Suppressor macrophage (primary cell): ENCODE data around the gene CDH23.
"Not testable (repeated sequence)": the region's sequence is repeated elsewhere in the genome, so short reads cannot be mapped to it uniquely, and the experiment has no call there.

Experiments
- DNase-seq, 4 experiments: peaks; one replicate each; pipeline ENCODE4 v3.0.0-alpha.2; 2020 to 2022
- total RNA-seq, 17 experiments: gene quantifications; one replicate each; lab custom pipeline; 2026; ENCODE audit warnings: mixed read lengths in 6 of 17, inconsistent platforms in 3 of 17; lab: John Stamatoyannopoulos, UW

The CDH23 gene
- total RNA-seq, result 100 to 315 (median 168) reads per million in 17 experiments

DNA sequence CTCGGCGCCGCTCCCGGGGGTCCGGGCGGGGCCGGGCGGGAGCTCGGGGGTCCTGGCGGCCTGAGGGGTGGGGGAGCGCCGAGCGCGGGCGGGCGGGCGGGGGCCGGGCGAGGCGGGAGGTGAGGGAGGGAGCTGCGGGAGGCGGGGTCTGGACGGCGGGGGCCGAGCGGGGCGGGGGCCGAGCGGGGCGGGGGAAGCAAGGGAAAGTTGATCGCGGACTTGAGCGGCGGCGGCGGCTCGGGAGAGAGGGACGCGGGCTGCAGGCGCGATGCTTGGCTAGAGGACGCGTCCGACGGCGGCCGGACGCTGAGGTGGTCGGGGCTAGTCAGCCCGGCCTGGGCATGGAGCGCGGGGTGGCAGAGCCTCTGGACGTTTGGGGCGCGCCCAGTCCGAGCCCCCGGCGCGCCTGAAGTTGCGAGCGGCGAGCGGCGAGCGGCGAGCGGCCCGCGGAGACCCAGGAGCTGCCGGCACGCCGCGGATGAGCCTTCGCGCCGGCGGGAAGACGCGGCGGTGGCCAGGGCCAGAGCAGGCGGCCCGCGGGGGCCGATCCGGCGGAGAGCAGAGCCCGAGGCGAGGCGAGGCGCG is at the start of gene CDH23:
Gene CDH23, plus strand, starts transcription at position 210 of the 585 bp plus-strand sequence. CDS start 42,912 bp downstream, outside the sequence.
- peak in 3 of 4 experiments; percentile 22 to 73 (median 71) for DNase-seq

- no peak for DNase-seq
These were observed 48.9 kb upstream of the CDH23 start for GRCh38 chr10:71347587-71348395.

DNA sequence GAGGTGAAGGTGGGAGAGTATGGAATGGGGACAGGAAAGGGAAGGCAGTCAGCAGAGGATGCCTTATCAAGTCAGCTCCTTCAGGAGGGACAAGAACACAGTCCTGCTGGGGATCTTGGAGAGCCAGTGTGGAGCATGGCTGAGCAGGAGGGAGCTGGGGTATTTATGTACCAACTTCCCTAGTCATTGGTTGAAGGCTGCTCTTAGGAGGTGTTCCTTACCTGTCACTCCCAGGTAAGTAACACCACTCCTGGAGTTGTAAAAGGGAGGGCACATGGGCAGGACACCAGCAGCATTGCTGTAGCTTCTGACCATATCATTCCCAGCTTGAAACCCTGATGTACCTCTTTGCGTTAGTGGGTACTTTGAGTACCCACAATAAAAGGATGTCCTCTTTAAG is 47.9 kb upstream of the CDH23 start:
- no peak for DNase-seq

DNA sequence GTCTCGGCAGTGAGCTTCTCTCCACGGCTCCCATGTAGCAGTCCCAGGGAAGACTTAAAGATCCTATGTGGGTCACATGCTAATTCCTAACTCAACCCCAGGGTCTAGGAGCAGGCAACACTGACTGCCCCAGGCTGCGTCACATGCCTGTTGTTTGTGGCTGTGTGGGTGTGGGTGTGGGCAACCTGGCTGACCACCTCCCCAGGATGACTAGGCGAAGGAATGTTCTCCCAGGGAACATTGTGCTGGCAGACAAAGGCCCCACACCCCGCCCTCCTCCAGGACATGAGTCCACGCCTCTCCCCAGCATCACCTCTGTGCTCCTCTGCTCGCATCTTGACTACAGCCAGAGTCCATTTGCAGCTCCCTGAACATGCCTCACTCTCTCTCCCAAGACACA is 47.3 kb upstream of the CDH23 start:
- DNase-seq, result peak in 3 of 4 experiments; percentile 41 to 67 (median 56)

- no peak for DNase-seq
These were observed 45.6 kb upstream of the CDH23 start for GRCh38 chr10:71351087-71351486.

GRCh38 chr10:71351628-71352319 is 44.9 kb upstream of the CDH23 start:
- DNase-seq, result peak in 3 of 4 experiments; percentile 55 to 68 (median 68)

DNA sequence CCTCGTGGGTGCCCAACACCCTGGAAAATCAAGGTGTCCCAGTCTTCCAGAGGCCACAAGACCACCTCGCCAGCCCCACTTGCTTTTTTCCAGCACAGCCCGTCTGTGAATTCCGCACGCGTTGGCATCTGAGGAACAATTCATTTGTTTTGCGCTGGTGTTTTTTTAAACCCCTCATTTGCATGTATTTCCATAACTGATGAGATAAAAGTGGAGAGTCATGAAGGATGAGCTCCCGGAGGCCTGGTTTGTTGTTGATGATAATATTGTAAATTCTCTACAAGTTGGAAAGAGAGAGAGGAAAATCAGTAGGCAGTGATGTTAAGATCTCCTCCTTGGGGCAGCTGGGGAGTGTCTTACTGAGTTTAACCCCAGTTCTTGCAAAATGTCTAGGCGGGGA is 43.1 kb upstream of the CDH23 start:
- DNase-seq, result no peak

DNA sequence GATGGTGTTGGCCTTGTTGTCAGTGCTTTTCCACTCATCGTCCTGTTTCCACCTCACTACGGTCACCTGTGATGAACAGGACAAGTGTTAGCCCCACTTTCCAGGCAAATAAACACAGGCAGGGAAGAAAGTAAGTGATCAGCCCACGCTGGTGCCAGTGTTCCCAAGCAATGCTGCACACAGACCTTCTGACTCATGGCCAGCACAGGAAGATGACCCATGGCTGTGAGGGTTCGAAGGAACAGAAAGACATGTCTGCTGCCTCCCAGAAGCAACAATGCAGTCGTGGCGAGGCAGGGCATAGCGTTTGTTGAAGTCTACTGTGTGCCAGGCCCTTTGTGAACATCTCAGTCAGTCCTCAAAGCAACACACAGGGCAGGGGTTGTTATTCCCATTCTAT is 41.9 kb upstream of the CDH23 start:
- peak in 1 of 4 experiments; percentile 28 for DNase-seq

GRCh38 chr10:71355886-71356285 is 40.8 kb upstream of the CDH23 start:
- DNase-seq, result no peak

DNA sequence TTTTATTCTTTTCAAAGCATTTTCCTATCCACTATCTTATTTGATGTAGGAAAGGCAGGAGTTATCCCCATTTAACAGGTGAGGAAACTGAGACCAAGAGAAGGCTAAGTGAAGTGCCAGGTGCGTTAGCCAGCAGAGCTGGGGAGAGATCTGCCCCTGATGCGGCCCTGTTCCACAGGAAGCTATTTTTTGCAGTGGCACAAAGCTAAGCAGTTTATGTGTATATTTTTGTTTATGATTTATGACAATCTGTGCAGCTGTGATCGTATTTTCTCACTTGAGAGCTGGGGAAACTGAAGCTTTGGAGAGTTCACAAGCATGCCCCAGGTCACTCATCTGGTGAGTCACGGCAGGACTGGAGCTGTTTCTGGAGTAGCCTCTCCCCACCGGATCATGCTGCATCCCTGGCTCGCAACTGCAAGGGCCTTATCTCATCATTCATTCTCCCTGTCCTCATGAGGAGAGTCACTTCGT is 38.9 kb upstream of the CDH23 start:
- peak in 2 of 4 experiments; percentile 44 to 52 for DNase-seq

GRCh38 chr10:71358277-71358676 is 38.4 kb upstream of the CDH23 start:
- DNase-seq, result peak in 1 of 4 experiments; percentile 41

- DNase-seq, result not testable (repeated sequence)
These were observed 37.8 kb upstream of the CDH23 start for GRCh38 chr10:71358906-71359305.

DNA sequence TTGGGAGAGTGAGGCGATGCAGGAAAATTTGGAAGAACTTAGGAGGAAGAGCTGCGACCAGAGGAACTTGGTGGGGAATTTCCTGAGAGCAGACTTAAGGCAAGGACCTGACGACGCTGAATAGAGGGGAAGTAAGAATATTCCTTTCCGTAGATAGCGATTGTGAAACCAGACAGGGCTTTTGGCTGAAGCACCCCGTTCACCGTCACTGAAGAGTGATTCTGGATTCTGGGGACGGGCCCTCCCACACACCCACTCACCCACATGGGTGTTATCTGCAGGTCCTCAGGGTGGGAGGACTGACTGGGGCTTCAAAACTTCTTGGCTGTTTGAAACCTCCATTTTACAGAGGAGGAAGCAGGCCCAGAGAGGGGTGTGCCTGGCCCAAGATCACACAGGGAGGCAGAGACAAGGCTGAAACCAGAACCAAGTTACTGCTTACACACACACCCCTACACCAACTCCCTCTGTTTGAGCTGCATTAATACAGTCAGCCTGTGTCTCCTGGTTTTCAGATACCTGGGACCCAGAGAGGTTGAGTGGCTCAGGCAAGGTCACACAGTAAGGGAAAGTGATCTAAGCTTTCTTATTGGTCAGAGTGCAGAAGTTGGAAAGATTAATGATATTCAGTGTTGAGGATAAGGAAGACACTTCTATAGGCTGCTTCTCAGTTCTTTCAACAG is 37.2 kb upstream of the CDH23 start:
- DNase-seq, result peak; percentile 93 to 98 (median 95)

DNA sequence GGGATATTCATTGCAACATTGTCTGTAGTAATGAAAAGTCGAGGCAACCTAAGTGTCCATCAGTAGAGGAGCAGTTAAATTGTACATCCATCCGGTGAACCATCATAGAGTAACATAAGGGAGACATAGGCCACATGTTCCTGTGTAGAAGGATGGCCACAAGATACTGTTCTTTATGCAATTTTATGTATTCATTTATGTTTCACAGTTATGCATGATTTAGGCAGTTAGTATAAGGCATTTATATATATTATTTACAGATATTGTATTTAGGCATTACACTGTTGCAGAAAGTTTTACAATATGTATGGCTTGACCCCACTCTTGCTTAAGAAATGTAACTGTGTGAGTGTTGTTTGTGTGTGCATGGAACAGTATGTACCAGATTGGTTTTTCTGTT is 36.0 kb upstream of the CDH23 start:
- no peak for DNase-seq

- no peak for DNase-seq
These were observed 35.1 kb upstream of the CDH23 start for GRCh38 chr10:71361581-71361980.

- no peak for DNase-seq
These were observed 34.6 kb upstream of the CDH23 start for GRCh38 chr10:71362141-71362540.

GRCh38 chr10:71363936-71364335 is 32.8 kb upstream of the CDH23 start:
- DNase-seq, result no peak

DNA sequence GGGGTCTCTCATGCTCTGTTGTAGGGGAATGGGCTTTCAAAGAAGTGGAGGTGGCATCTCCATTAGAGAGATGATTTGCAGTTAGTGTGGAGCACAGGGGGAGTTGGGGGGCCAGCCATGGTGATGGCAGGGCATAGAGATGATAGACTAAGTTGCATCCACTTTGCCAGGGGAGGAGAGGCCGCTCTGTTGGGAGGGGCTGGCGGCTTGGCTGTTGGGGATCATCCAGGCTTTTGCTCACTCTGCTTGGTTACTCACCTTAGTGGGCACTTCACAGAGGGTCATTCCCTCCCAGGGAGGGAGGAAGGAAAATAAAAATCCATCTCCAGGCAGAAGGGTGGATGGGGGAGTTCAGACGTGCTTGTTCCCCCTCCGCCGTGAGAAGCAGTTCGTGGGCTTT is 31.4 kb upstream of the CDH23 start:
- DNase-seq, result no peak

- DNase-seq, result peak; percentile 86 to 95 (median 90)
These were observed 30.0 kb upstream of the CDH23 start for GRCh38 chr10:71366690-71367089.

DNA sequence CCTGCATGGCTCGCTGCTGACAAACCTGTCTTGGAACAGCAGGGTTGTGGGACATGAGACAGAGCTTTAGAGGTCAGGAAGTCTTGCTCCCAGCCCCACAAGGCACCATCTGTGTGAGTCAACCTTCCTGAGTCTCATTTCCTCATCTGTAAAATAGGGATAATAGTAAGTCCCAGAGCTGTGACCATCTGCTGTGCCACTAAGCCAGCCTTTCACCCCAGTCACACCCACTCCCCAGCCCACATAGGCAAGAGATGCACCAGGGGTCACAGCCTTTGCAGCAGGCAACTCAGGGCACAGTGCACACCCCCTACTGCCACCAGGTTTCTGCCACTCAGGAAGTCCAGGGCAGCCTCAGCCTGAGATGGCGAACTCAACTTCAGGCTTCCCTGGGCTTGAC is 29.4 kb upstream of the CDH23 start:
- DNase-seq, result peak; percentile 89 to 96 (median 92)

DNA sequence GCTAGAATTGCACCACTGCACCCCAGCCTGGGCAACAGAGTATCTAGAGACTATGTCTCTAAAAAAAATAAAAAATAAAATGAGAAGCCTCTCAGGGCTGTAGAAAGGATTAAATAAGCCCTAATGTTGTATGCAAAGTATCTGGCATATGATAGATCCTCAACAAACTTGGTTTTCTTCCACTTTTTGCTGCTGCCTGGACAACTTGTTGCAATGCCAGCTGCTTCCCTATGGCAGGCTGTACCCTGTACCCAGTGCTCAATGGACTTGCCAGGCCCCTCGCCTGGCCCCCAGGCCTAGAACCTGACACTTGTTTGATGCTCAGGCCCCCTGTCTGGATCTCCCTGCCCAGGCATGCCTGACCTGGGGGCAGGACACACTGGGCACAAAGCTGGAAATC is 28.5 kb upstream of the CDH23 start:
- peak in 3 of 4 experiments; percentile 49 to 55 (median 49) for DNase-seq

DNA sequence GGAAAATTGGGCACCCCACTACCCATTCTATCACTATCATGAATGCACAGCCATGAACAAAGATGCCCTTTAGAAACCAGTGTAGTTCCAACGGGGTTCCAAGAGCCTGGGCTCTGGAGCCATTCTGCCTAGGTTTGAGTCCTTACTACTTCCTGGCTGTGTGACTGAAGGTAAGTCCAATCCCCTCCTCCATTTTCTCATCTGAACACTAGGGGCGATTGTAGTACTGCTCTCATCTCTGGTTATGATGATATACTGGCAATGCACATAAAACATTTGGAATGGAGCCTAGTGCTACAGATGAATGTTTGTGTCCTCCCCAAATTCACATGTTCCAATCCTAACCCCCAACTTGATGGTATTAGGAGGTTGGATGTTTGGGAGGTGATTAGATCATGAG is 28.1 kb upstream of the CDH23 start:
- no peak for DNase-seq

DNA sequence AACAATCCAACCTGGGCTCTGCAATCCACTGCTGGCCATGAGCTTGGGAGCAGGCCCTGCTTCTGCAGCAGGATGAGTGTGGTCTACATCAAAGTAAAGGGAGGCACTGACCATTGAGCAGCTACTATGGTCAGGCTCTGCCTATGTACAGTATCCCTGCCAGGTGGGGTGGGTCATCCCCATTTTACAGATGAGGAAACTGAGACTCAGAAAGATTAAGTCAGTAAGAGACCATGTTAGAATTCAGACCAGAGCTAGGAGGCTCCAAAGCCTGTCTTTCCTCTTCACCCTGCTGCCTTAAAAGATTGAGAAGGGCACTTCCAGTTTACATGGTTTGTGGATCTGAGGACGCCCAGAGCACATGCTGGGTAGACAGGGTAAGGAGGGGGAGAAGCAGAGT is 27.1 kb upstream of the CDH23 start:
- DNase-seq, result no peak
